ENCODE measurements around the gene WDR76. TPM values are rescaled to one million over a fixed set of nuclear protein-coding genes. Genes with fewer than 3 reads are reported as not detected.

Gene WDR76
- total and polyA plus RNA-seq, 2 experiments from 2014 or later = 1.8 to 7.6 TPM

DNA sequence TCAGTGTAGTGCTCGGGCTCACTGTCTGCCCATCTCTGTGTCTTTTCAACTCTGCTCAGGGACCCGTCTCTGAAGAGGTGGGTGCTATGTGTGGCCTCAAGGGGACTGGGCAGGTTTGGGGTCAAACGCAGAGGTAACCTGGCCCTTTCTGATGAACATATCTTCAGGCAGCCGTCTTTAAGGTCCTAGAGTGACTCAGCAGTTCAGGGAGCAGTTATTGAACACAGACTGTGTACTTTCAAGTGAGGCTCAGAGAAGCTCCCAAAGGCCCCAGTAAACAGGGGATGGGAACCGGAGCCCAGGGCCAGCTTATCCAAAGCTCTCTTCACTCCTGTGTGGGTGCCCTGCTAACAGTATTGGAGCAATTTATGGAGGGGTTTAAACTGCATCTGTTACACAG lies 73.1 kb downstream of the WDR76 start:
- Histone ChIP-seq H3K36me3 (replicated peaks; ENCODE audit: insufficient read depth, low read depth) (no peaks in the 10 kb centered on the region), H2AFZ (no peak overlapping the region), H3K4me2 (no peak overlapping the region), H3K79me2 (no peaks in the 10 kb centered on the region), H3K9me2 (replicated peaks; ENCODE audit: insufficient read depth) (no peaks in the 10 kb centered on the region), H3K27ac (no peak overlapping the region), H3K9me3 (ENCODE audit: low read depth) (no peaks in the 10 kb centered on the region), H3K4me1 (ENCODE audit: insufficient read depth) (no peaks in the 10 kb centered on the region), H3K27me3 (no peaks in the 10 kb centered on the region), H3K4me3 (no peak overlapping the region), H4K20me1 (ENCODE audit: insufficient read depth, poor library complexity, severe bottlenecking) (no peaks in the 10 kb centered on the region)
- 70% methylated on average over 5 of the region's 5 CpGs for WGBS (ENCODE audit: low lambda C conversion rate, missing lambda C conversion rate)
- no peak for DNase-seq (ENCODE audit: low spot score)
- TF ChIP-seq EZH2 (IDR thresholded peaks at IDR 0.05; ENCODE audit: borderline replicate concordance) (no peak), EZH2phosphoT487 (IDR thresholded peaks at IDR 0.05; ENCODE audit: low read depth, severe bottlenecking, unreplicated experiment) (no peak)
- TF ChIP-seq, protein P1, sequence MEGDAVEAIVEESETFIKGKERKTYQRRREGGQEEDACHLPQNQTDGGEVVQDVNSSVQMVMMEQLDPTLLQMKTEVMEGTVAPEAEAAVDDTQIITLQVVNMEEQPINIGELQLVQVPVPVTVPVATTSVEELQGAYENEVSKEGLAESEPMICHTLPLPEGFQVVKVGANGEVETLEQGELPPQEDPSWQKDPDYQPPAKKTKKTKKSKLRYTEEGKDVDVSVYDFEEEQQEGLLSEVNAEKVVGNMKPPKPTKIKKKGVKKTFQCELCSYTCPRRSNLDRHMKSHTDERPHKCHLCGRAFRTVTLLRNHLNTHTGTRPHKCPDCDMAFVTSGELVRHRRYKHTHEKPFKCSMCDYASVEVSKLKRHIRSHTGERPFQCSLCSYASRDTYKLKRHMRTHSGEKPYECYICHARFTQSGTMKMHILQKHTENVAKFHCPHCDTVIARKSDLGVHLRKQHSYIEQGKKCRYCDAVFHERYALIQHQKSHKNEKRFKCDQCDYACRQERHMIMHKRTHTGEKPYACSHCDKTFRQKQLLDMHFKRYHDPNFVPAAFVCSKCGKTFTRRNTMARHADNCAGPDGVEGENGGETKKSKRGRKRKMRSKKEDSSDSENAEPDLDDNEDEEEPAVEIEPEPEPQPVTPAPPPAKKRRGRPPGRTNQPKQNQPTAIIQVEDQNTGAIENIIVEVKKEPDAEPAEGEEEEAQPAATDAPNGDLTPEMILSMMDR (IDR thresholded peaks at IDR 0.05; ENCODE audit: poor library complexity) = no peak

DNA sequence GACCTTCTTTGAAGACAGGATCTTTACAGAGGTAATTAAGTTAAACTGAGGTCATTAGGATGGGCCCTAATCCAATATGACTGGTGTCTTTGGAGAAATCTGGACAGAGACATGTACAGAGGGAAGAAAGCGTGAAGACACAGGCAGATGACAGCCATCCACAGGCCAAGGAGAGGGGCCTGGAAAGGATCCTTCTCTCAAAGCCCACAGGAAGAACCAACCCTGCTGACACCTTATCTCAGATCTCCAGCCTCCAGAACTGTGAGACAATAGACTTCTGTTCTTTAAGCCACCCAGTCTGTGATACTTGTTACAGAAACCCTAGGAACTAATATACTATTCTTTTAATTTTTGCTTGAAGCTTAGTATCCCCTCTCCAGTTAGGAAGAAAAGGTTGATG lies 74.2 kb downstream of the WDR76 start:
- H3K9me2 ChIP-seq (replicated peaks; ENCODE audit: insufficient read depth) = no peaks in the 10 kb centered on the region
- no peaks in the 10 kb centered on the region for H3K27me3 ChIP-seq
- no peaks in the 10 kb centered on the region for H3K79me2 ChIP-seq
- DNase-seq (ENCODE audit: low spot score) = no peak
- no peaks in the 10 kb centered on the region for H4K20me1 ChIP-seq (ENCODE audit: insufficient read depth, poor library complexity, severe bottlenecking)
- H3K36me3 ChIP-seq (replicated peaks; ENCODE audit: insufficient read depth, low read depth) = no peaks in the 10 kb centered on the region
- no peak overlapping the region for H2AFZ ChIP-seq
- TF ChIP-seq EZH2 (IDR thresholded peaks at IDR 0.05; ENCODE audit: borderline replicate concordance) = no peak
- TF ChIP-seq, protein P1 (IDR thresholded peaks at IDR 0.05; ENCODE audit: poor library complexity) = no peak
- TF ChIP-seq EZH2phosphoT487 (IDR thresholded peaks at IDR 0.05; ENCODE audit: low read depth, severe bottlenecking, unreplicated experiment) = no peak
- H3K4me2 ChIP-seq = no peak overlapping the region
- no peaks in the 10 kb centered on the region for H3K9me3 ChIP-seq (ENCODE audit: low read depth)
- H3K4me1 ChIP-seq (ENCODE audit: insufficient read depth) = no peaks in the 10 kb centered on the region
- 90% methylated on average over 1 of the region's 1 CpG for WGBS (ENCODE audit: low lambda C conversion rate, missing lambda C conversion rate)
- H3K27ac ChIP-seq = no peak overlapping the region
- no peak overlapping the region for H3K4me3 ChIP-seq

DNA sequence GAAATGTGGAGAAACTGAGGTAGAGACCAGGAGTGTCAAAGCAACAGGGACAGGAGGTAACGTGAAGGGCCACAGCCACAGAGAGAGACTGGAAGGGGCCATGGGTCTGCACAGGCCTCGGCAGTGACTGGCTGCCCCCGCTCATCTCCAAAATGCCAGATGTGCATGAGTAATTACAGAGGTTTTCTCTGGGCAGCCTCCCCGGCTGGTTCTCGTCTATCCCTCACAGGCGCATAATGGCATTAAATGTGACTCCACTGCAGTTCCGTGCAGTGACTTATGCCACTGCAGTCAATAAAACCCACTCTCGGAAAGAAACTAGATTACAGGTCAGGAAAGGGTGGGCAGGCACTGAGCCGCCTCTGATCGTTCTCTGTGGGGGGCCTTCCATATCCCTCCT lies 74.7 kb downstream of the WDR76 start:
- no peak overlapping the region for H3K4me2 ChIP-seq
- H3K36me3 ChIP-seq (replicated peaks; ENCODE audit: insufficient read depth, low read depth) = no peaks in the 10 kb centered on the region
- H3K9me2 ChIP-seq (replicated peaks; ENCODE audit: insufficient read depth) = no peaks in the 10 kb centered on the region
- H3K4me3 ChIP-seq = no peak overlapping the region
- no peaks in the 10 kb centered on the region for H3K27me3 ChIP-seq
- no peak overlapping the region for H2AFZ ChIP-seq
- H4K20me1 ChIP-seq (ENCODE audit: insufficient read depth, poor library complexity, severe bottlenecking) = no peaks in the 10 kb centered on the region
- no peak for DNase-seq (ENCODE audit: low spot score)
- no peak overlapping the region for H3K27ac ChIP-seq
- no peaks in the 10 kb centered on the region for H3K4me1 ChIP-seq (ENCODE audit: insufficient read depth)
- TF ChIP-seq EZH2phosphoT487 (IDR thresholded peaks at IDR 0.05; ENCODE audit: low read depth, severe bottlenecking, unreplicated experiment) (no peak), EZH2 (IDR thresholded peaks at IDR 0.05; ENCODE audit: borderline replicate concordance) (no peak)
- TF ChIP-seq, protein P1 (IDR thresholded peaks at IDR 0.05; ENCODE audit: poor library complexity) = no peak
- no peaks in the 10 kb centered on the region for H3K9me3 ChIP-seq (ENCODE audit: low read depth)
- H3K79me2 ChIP-seq = no peaks in the 10 kb centered on the region
- 63% methylated on average over 10 of the region's 10 CpGs for WGBS (ENCODE audit: low lambda C conversion rate, missing lambda C conversion rate)

DNA sequence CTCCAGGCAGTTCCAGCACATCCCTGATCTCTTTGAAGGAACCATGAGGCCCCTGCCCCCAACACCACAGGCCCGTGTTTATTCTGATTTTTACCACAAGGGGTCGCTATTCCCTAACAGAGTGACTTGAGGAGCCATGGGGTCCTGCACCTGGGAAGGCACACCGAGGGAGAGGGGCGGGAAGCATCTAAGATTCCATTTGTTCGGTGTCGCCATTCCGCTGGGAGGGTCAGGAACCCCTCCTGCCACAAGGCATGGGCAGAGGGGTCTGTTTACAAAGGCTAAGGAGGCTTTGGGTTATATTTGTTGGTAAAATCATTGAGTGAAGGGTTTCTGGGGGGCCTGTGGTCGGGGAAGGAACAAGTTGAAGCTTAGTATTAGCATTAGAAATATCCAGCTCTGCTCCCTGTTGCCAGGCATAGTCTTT lies 77.1 kb downstream of the WDR76 start:
- Histone ChIP-seq H3K9me3 (ENCODE audit: low read depth) (no peaks in the 10 kb centered on the region), H3K36me3 (replicated peaks; ENCODE audit: insufficient read depth, low read depth) (no peaks in the 10 kb centered on the region), H4K20me1 (ENCODE audit: insufficient read depth, poor library complexity, severe bottlenecking) (no peaks in the 10 kb centered on the region), H3K9me2 (replicated peaks; ENCODE audit: insufficient read depth) (no peaks in the 10 kb centered on the region), H3K79me2 (no peaks in the 10 kb centered on the region), H3K4me2 (no peak overlapping the region), H2AFZ (no peak overlapping the region), H3K4me1 (ENCODE audit: insufficient read depth) (no peaks in the 10 kb centered on the region), H3K4me3 (no peak overlapping the region), H3K27ac (no peak overlapping the region), H3K27me3 (no peaks in the 10 kb centered on the region)
- TF ChIP-seq, protein P1 (IDR thresholded peaks at IDR 0.05; ENCODE audit: poor library complexity) = peak; percentile 87
- TF ChIP-seq EZH2phosphoT487 (IDR thresholded peaks at IDR 0.05; ENCODE audit: low read depth, severe bottlenecking, unreplicated experiment) = no peak
- DNase-seq (ENCODE audit: low spot score) = peak; percentile 81
- 28% methylated on average over 8 of the region's 8 CpGs for WGBS (ENCODE audit: low lambda C conversion rate, missing lambda C conversion rate)

Data from hepatocyte (in vitro differentiated cells).